Measurements from ENCODE around the gene PTPRR.

DNA sequence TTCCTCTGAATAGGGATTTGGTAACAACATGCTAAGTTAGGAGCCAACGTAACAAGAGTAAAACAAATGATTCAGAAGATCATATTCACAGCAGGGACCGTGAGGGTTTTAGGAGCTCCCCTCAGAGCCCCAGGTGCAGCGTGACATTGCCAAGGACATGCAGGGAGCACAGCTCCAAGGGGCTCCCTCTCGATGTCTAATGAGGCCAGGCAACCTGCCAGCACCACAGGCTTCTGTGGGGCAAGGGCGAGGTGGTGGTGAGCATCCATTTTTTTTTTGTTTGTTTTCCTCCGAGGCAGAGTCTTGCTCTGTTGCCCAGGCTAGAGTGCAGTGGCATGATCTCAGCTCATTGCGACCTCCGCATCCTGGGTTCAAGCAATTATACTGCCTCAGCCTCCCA is 188.3 kb downstream of the PTPRR start:
- TF ChIP-seq POLR2A (IDR thresholded peaks at IDR 0.05) = no peak
- no peak for TF ChIP-seq CTCF (IDR thresholded peaks at IDR 0.05)
